NCI-H146 treated with DMSO at 0.1 percent for 48 hours (cell line): ENCODE data around the gene OXCT1.
A peak's percentile ranks its signal among the peaks of the same experiment; 100 is the strongest.
"Not testable (repeated sequence)": the region's sequence is repeated elsewhere in the genome, so short reads cannot be mapped to it uniquely, and the experiment has no call there.

Source experiments
- DNase-seq: peaks from one replicate; lab custom pipeline; 2025; ENCODE audit not compliant: unreplicated experiment; lab: John Stamatoyannopoulos, UW

OXCT1 gene

DNA sequence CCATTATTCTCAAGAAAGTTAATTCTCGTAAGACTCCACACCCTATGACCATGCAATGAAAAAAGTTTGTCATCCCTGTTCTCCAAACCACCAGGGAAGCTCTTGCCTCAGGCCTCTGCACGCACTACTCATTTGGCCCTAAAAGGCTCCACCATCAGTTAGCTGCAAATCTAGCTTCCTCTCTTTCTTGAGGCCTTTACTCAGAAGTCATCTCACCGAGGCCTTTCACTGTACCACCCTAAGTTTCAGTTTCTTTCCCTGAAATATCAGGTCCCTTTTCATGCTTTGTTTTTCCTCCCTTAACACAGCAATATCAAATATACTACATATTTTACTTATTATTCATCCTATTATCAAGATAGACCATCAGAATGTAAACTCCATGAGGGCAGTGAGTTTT is 39.1 kb downstream of the OXCT1 start:
- no peak for DNase-seq

GRCh38 chr5:41827792-41828191 is 42.4 kb downstream of the OXCT1 start:
- no peak for DNase-seq

DNA sequence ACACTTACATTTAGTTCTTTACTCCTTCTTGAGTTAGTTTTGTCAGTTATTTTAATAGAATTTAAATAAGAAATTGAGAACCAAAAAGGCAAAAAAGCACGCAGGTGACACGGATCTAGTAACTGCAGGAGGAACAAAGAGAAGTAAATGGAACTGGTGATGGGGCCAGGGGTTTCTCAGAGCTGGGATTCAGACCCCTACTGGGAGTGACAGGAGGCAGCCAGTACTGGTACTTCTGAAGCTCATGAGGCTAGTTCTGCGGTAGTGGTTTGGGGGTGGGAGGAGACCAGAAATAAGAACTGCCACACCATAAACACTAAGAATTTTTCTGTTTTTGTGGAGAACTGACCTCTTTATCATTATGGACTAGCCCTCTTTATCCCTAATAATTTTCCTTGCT is 48.2 kb downstream of the OXCT1 start:
- no peak for DNase-seq

- no peak for DNase-seq
Observed at GRCh38 chr5:41821051-41821450, 49.2 kb downstream of the OXCT1 start.

DNA sequence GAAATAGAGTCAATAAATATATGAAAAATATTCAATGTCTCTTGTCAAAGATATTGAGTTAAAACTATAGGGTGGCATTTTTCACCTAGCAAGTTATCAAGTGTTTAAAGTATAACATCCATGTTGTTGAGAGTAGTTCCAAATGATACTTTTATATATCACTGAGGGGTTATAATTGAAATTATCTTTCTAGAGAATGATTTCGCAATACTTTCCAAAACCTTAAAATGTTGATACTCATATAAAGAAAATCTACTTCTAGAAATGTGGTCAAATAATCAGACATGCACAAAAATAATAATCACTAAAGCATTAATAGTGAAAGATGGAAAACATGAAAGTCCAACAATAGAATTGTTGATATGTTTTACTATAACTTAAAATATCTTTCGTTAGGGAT is 50.1 kb downstream of the OXCT1 start:
- DNase-seq = no peak

GRCh38 chr5:41817625-41818301 is 52.5 kb downstream of the OXCT1 start:
- DNase-seq = no peak

DNA sequence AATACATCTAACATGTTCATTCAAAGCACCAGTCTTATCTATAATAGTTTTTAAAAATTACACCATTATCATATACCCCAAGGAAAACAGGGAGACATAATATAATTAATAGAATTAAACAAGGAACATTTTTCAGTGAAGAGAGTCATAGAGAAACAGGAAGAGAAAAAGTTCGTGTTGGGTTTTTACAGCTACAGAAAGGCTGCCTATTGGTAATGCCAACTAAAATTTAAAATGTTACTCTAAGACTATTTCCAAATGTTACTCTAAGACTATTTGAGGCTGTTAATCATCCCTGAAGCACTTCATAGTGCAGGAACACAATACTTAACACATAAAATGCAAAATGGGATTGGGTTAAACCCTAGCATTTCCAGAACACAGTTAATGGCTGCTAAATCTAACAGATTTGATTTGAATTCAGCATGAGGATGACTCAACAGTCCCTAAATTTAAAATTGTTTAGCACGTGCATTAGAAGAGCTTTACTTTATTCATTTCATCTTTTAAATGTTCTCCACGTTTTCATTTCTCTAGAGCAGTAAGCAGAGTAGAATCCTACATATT is 54.5 kb downstream of the OXCT1 start:
- no peak for DNase-seq

- no peak for DNase-seq
Observed at GRCh38 chr5:41815261-41815660, 55.0 kb downstream of the OXCT1 start.

DNA sequence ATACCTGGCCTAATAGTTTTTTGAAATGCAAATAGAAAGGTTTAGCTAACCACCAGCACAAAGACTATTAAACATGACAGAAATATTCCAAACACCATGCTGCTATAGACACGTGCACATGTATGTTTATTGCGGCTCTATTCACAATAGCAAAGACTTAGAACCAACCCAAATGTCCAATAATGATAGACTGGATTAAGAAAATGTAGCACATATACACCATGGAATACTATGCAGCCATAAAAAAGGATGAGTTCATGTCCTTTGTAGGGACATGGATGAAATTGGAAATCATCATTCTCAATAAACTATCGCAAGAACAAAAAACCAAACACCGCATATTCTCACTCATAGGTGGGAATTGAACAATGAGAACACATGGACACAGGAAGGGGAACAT is 55.9 kb downstream of the OXCT1 start:
- DNase-seq = not testable (repeated sequence)

- no peak for DNase-seq
Observed at GRCh38 chr5:41812156-41812555, 58.1 kb downstream of the OXCT1 start.

DNA sequence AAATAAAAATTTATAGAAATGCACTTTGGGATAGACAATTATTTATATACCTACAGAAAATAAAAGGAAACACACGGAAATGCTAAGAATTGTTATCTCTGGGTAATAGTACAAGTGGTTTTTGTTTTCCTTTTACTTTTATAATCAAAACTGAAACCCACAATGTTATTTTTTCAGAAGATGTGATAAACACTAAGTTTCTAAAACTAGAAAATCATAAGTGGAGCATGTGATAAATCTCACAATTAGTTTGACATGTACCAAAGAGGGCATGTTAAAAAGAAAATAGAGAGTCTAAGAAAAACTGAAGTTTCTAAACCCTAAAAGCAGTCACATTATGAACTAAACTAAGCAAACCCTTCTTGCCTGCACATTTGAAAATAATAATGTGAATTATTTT is 61.1 kb downstream of the OXCT1 start:
- no peak for DNase-seq

- no peak for DNase-seq
Observed at GRCh38 chr5:41808294-41808693, 61.9 kb downstream of the OXCT1 start.

- DNase-seq = no peak
Observed at GRCh38 chr5:41797662-41798061, 72.6 kb downstream of the OXCT1 start.

GRCh38 chr5:41796061-41796460 is 74.2 kb downstream of the OXCT1 start:
- no peak for DNase-seq

DNA sequence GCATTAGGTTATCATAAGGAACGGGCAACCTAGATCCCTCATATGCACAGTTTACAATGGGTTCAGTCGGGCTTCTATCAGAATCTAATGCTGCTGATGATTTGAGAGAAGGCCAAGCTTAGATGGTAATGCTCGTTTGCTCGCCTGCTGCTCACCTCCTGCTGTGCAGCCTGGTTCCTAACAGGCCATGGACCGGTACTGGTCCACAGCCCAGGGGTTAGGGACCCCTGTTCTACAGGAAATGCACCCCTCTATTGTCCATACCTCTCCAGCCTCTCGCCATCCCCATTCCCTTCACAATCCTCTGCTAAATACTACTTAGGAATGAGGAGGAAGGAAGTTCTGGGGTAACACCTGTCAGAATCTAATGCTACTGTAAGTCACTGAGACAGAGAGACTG is 75.1 kb downstream of the OXCT1 start:
- no peak for DNase-seq

DNA sequence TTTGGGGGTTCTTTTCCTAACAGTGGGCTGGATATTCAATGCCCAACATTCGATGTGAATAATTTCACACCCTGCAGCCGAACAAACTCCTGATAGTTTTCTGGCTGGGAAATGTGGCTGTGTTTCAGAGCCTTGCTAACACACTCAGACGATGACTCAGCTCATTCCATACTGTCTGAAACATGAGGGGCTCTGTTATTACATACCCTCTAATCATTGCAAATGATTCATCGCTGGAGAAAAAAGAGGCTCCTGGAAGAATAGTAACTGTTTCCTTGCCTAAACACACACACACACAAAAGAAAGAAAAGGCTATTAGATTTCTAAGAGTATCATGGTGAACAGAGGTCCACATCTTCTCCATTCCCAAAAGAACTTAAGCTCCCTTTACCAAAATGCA is 75.8 kb downstream of the OXCT1 start:
- no peak for DNase-seq

GRCh38 chr5:41793141-41793770 is 77.0 kb downstream of the OXCT1 start:
- no peak for DNase-seq

DNA sequence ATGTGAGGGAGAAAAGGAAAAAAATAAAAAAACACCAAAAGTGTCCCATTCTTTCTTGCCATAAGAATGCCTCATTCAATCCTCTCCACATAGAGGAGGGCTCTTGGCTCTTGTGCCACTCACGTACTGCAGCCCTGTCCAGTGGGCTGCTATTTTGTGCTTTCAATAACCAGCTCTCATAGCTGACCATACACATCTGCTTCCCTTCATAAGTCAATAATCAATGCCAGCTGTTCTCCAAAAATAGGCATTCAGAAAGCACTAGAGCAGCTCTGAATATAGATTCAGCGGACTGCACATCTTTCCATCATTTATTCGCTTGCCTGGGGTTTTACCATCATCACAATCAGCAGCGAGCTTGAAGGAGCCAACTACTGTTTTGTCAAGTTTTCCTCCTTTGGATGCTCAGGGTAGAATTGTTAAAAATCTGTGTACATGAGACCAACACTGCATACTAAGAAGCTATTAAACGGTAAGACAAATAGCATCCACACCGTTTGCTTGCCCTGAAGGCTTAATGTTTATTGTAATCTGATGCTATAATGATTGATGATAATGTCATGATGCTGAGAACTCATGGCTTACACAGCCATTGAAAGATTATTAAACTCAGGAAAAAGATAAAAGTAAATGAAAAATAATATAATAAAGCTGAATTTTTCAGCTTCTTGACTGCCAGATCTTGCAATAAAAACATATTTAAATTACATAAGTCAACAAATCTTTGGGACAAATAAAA is 80.0 kb downstream of the OXCT1 start:
- peak; percentile 69 for DNase-seq

DNA sequence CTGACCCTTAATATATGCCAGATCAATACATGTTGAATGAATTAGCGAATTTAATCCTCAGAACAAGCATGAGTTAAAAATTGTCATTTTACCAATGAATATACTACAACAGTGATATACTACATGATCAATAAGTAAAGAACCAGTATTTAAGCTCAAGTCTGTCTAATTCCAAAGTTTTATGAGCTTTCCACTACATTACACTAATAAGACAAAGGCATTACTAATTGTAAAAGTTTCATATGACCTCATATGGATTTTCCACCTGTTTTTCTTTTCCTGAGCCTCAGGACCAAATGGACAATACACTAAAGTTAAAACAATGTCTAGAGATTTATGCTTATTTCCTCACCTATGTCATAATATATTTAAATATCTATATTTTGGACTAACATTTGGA is 80.8 kb downstream of the OXCT1 start:
- no peak for DNase-seq

DNA sequence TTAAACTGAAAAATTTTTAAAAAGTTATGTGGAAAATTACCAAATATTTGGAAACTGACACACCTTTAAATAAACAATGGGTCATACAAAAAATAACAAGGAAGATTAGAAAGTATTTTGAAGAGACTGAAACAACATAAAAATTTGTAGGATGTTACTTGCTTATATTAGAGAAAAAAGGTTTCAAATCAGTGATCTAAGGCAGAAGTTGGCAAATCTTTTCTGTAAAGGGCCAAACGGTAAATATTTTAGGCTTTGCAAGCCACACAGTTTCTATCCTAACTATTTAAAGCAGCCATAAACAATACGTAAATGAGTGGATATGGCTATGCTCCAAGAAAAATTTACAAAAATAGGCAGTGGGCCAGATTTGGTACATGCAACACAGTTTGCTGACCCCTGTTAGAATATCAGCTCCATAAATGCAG is 81.3 kb downstream of the OXCT1 start:
- DNase-seq = no peak

- no peak for DNase-seq
Observed at GRCh38 chr5:41787265-41787664, 83.0 kb downstream of the OXCT1 start.

- no peak for DNase-seq
Observed at GRCh38 chr5:41785061-41785460, 85.2 kb downstream of the OXCT1 start.
